ENCODE measurements around the gene ANGPTL7.

GRCh38 chr1:11180342-11180744 is 8.8 kb upstream of the ANGPTL7 start:
- TF ChIP-seq, protein P1, sequence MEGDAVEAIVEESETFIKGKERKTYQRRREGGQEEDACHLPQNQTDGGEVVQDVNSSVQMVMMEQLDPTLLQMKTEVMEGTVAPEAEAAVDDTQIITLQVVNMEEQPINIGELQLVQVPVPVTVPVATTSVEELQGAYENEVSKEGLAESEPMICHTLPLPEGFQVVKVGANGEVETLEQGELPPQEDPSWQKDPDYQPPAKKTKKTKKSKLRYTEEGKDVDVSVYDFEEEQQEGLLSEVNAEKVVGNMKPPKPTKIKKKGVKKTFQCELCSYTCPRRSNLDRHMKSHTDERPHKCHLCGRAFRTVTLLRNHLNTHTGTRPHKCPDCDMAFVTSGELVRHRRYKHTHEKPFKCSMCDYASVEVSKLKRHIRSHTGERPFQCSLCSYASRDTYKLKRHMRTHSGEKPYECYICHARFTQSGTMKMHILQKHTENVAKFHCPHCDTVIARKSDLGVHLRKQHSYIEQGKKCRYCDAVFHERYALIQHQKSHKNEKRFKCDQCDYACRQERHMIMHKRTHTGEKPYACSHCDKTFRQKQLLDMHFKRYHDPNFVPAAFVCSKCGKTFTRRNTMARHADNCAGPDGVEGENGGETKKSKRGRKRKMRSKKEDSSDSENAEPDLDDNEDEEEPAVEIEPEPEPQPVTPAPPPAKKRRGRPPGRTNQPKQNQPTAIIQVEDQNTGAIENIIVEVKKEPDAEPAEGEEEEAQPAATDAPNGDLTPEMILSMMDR (IDR thresholded peaks at IDR 0.05) = no peak
- TF ChIP-seq POLR2AphosphoS5 (IDR thresholded peaks at IDR 0.05; ENCODE audit: insufficient read depth in 1 of 2, low read depth in 1 of 2) (no peak), POLR2A (IDR thresholded peaks at IDR 0.05) (no peak)

All from vagina (tissue), 2 donors.